ENCODE measurements around the gene PDK4. TPM values are rescaled to one million over a fixed set of nuclear protein-coding genes. Genes with fewer than 3 reads are reported as not detected.

PDK4 gene
- total RNA-seq, 1 donor from 2014 or later: 0.34 TPM

GRCh38 chr7:95594185-95594584 lies 2.1 kb downstream of the PDK4 start:
- H4K20me1 ChIP-seq (ENCODE audit: insufficient read depth, low read length): no peaks in the 10 kb centered on the region
- Mint-ChIP-seq H3K4me3 (ENCODE audit: unreplicated experiment) (no peak overlapping the region), H3K27ac (ENCODE audit: unreplicated experiment) (no peak overlapping the region), H3K27me3 (ENCODE audit: low read depth, unreplicated experiment) (peaks cover 14% of the 10 kb centered on the region), H3K36me3 (ENCODE audit: low read depth, unreplicated experiment) (no peaks in the 10 kb centered on the region), H3K9me3 (ENCODE audit: unreplicated experiment) (no peaks in the 10 kb centered on the region), H3K4me1 (ENCODE audit: low read depth, unreplicated experiment) (no peaks in the 10 kb centered on the region)
- TF ChIP-seq EZH2 (IDR thresholded peaks at IDR 0.05; ENCODE audit: insufficient read depth, low read length) (no peak), CTCF (IDR thresholded peaks at IDR 0.05; ENCODE audit: insufficient read depth, low read depth, low read length) (no peak)
- no peak overlapping the region for H3K4me3 ChIP-seq (ENCODE audit: insufficient read depth, low read depth, low read length)
- FAIRE-seq: no peak
- H3K9ac ChIP-seq (ENCODE audit: low read length): no peak overlapping the region
- H3K4me2 ChIP-seq (ENCODE audit: low read length): no peak overlapping the region
- H3K9me3 ChIP-seq (ENCODE audit: insufficient read depth, low read depth, low read length): no peaks in the 10 kb centered on the region
- DNase-seq (ENCODE audit: low read depth): no peak
- H3K4me1 ChIP-seq (ENCODE audit: insufficient read depth, low read length): peaks cover 5% of the 10 kb centered on the region
- no peaks in the 10 kb centered on the region for H3K79me2 ChIP-seq (ENCODE audit: insufficient read depth, low read length)
- H3K36me3 ChIP-seq (ENCODE audit: insufficient read depth, low read length): no peaks in the 10 kb centered on the region
- H2AFZ ChIP-seq (ENCODE audit: low read depth, low read length): no peak overlapping the region
- no peak overlapping the region for H3K27ac ChIP-seq (ENCODE audit: low read depth, low read length)
- H3K27me3 ChIP-seq (ENCODE audit: insufficient read depth, low read length): no peaks in the 10 kb centered on the region

GRCh38 chr7:95593343-95593742 lies 3.0 kb downstream of the PDK4 start:
- Histone ChIP-seq H3K36me3 (ENCODE audit: insufficient read depth, low read length) (no peaks in the 10 kb centered on the region), H3K9ac (ENCODE audit: low read length) (no peak overlapping the region), H2AFZ (ENCODE audit: low read depth, low read length) (no peak overlapping the region), H3K27ac (ENCODE audit: low read depth, low read length) (no peak overlapping the region), H3K9me3 (ENCODE audit: insufficient read depth, low read depth, low read length) (no peaks in the 10 kb centered on the region), H3K4me2 (ENCODE audit: low read length) (no peak overlapping the region), H4K20me1 (ENCODE audit: insufficient read depth, low read length) (no peaks in the 10 kb centered on the region), H3K4me1 (ENCODE audit: insufficient read depth, low read length) (peaks cover 5% of the 10 kb centered on the region), H3K27me3 (ENCODE audit: insufficient read depth, low read length) (no peaks in the 10 kb centered on the region), H3K4me3 (ENCODE audit: insufficient read depth, low read depth, low read length) (no peak overlapping the region), H3K79me2 (ENCODE audit: insufficient read depth, low read length) (no peaks in the 10 kb centered on the region)
- H3K4me3 Mint-ChIP-seq (ENCODE audit: unreplicated experiment): no peak overlapping the region
- no peaks in the 10 kb centered on the region for H3K36me3 Mint-ChIP-seq (ENCODE audit: low read depth, unreplicated experiment)
- H3K9me3 Mint-ChIP-seq (ENCODE audit: unreplicated experiment): no peaks in the 10 kb centered on the region
- no peak for FAIRE-seq
- peaks cover 11% of the 10 kb centered on the region for H3K27me3 Mint-ChIP-seq (ENCODE audit: low read depth, unreplicated experiment)
- no peak overlapping the region for H3K27ac Mint-ChIP-seq (ENCODE audit: unreplicated experiment)
- TF ChIP-seq CTCF (IDR thresholded peaks at IDR 0.05; ENCODE audit: insufficient read depth, low read depth, low read length) (no peak), EZH2 (IDR thresholded peaks at IDR 0.05; ENCODE audit: insufficient read depth, low read length) (no peak)
- DNase-seq (ENCODE audit: low read depth): no peak
- H3K4me1 Mint-ChIP-seq (ENCODE audit: low read depth, unreplicated experiment): no peaks in the 10 kb centered on the region

GRCh38 chr7:95592570-95592969 lies 3.7 kb downstream of the PDK4 start:
- Histone ChIP-seq H3K27ac (ENCODE audit: low read depth, low read length) (no peak overlapping the region), H3K9me3 (ENCODE audit: insufficient read depth, low read depth, low read length) (no peaks in the 10 kb centered on the region), H3K36me3 (ENCODE audit: insufficient read depth, low read length) (no peaks in the 10 kb centered on the region), H3K9ac (ENCODE audit: low read length) (no peak overlapping the region), H3K79me2 (ENCODE audit: insufficient read depth, low read length) (no peaks in the 10 kb centered on the region), H3K4me3 (ENCODE audit: insufficient read depth, low read depth, low read length) (no peak overlapping the region), H4K20me1 (ENCODE audit: insufficient read depth, low read length) (no peaks in the 10 kb centered on the region), H3K4me2 (ENCODE audit: low read length) (no peak overlapping the region), H3K4me1 (ENCODE audit: insufficient read depth, low read length) (peaks cover 5% of the 10 kb centered on the region), H3K27me3 (ENCODE audit: insufficient read depth, low read length) (no peaks in the 10 kb centered on the region), H2AFZ (ENCODE audit: low read depth, low read length) (no peak overlapping the region)
- DNase-seq (ENCODE audit: low read depth) (no peak), FAIRE-seq (no peak)
- no peaks in the 10 kb centered on the region for H3K4me1 Mint-ChIP-seq (ENCODE audit: low read depth, unreplicated experiment)
- H3K4me3 Mint-ChIP-seq (ENCODE audit: unreplicated experiment): no peak overlapping the region
- H3K36me3 Mint-ChIP-seq (ENCODE audit: low read depth, unreplicated experiment): no peaks in the 10 kb centered on the region
- H3K27me3 Mint-ChIP-seq (ENCODE audit: low read depth, unreplicated experiment): peaks cover 10% of the 10 kb centered on the region
- no peak overlapping the region for H3K27ac Mint-ChIP-seq (ENCODE audit: unreplicated experiment)
- TF ChIP-seq CTCF (IDR thresholded peaks at IDR 0.05; ENCODE audit: insufficient read depth, low read depth, low read length) (no peak), EZH2 (IDR thresholded peaks at IDR 0.05; ENCODE audit: insufficient read depth, low read length) (no peak)
- H3K9me3 Mint-ChIP-seq (ENCODE audit: unreplicated experiment): no peaks in the 10 kb centered on the region
